Stimulated activated CD8-positive, alpha-beta memory T cell treated with anti-CD3 and anti-CD28 coated beads, Interleukin-2, amount 100 ng/mL, for 48 hours (primary cell): Measurements from ENCODE around the gene CLEC14A.

Experiments used
- DNase-seq, 2 donors: peaks; one replicate each; pipeline ENCODE4 v3.0.0-alpha.2; 2020; ENCODE audit warnings: low read depth in 2 of 2

CLEC14A gene

GRCh38 chr14:38205949-38206665, 49.8 kb downstream of the CLEC14A start:
- no peak for DNase-seq

- no peak for DNase-seq
Measured at GRCh38 chr14:38205119-38205813, 50.6 kb downstream of the CLEC14A start.

GRCh38 chr14:38204719-38205115, 51.2 kb downstream of the CLEC14A start:
- no peak for DNase-seq
